OCI-LY3 (cell line): Measurements from ENCODE around the gene DBNDD2.
A peak's percentile ranks its signal among the peaks of the same experiment; 100 is the strongest.

Source experiments
- H2AFZ ChIP-seq: fragments of 200-600, 300-600 bp; shearing (Covaris generic); 2 replicates; pipeline ENCODE4 v1.6.0; 2014; ENCODE audit warnings: antibody characterized with exemption, low read depth, low read length
- H3K27ac ChIP-seq: fragments of 200-600, 300-600 bp; sonication (generic); 2 replicates; pipeline ENCODE4 v1.5.1; 2014; ENCODE audit warnings: mild to moderate bottlenecking, low read length, moderate library complexity, mixed read lengths
- H3K27me3 ChIP-seq: fragments of 200-600, 300-600 bp; sonication (generic); 2 replicates; pipeline ENCODE4 v1.6.1; 2014; ENCODE audit warnings: low read depth, low read length, mixed read lengths
- H3K36me3 ChIP-seq: fragments of 200-600, 300-600 bp; sonication (generic); replicated peaks from 2 replicates; pipeline ENCODE3; 2014; ENCODE audit warnings: low read depth, low read length, mixed read lengths
- H3K4me1 ChIP-seq: fragments of 300-600, 200-600 bp; sonication (generic); 2 replicates; pipeline ENCODE4 v1.6.1; 2014; ENCODE audit warnings: low read length, mixed read lengths
- H3K4me2 ChIP-seq: fragments of 200-600, 300-600 bp; sonication (generic); 2 replicates; pipeline ENCODE4 v1.6.1; 2014; ENCODE audit warnings: low read length, mixed read lengths
- H3K4me3 ChIP-seq: fragments of 300-600, 200-600 bp; sonication (generic); 2 replicates; pipeline ENCODE4 v1.5.1; 2014; ENCODE audit warnings: antibody characterized with exemption, mild to moderate bottlenecking, low read length, moderate library complexity
- H3K79me2 ChIP-seq: fragments of 300-600, 200-600 bp; shearing (Covaris generic); 2 replicates; pipeline ENCODE4 v1.6.1; 2014; ENCODE audit warnings: mild to moderate bottlenecking, low read length, mixed read lengths
- H3K9ac ChIP-seq: fragments of 300-600, 200-600 bp; shearing (Covaris generic); 2 replicates; pipeline ENCODE4 v1.6.0; 2014; ENCODE audit warnings: mild to moderate bottlenecking, low read length, moderate library complexity
- H3K9me3 ChIP-seq: fragments of 200-600, 300-600 bp; shearing (Covaris generic); 2 replicates; pipeline ENCODE4 v1.6.1; 2014; ENCODE audit warnings: low read length, mixed read lengths; ENCODE audit not compliant: insufficient read depth
- H4K20me1 ChIP-seq: fragments of 200-600, 300-600 bp; sonication (generic); 2 replicates; pipeline ENCODE4 v1.6.1; 2016; ENCODE audit warnings: low read length, mixed read lengths; ENCODE audit not compliant: insufficient read depth
- EZH2phosphoT487 ChIP-seq: fragments of 200-600 bp; shearing (Covaris generic); IDR thresholded peaks from 2 replicates; pipeline ENCODE4 v1.6.1; 2018; ENCODE audit warnings: antibody characterized with exemption, mixed run types, low read depth
- TF ChIP-seq, protein P1 (sequence below): fragments of 200-600, 300-600 bp; sonication (generic); IDR thresholded peaks from 2 replicates; pipeline ENCODE4 v1.5.1; 2014; ENCODE audit warnings: antibody characterized with exemption, low read length, low read depth

The DBNDD2 gene, protein sequence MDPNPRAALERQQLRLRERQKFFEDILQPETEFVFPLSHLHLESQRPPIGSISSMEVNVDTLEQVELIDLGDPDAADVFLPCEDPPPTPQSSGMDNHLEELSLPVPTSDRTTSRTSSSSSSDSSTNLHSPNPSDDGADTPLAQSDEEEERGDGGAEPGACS

DNA sequence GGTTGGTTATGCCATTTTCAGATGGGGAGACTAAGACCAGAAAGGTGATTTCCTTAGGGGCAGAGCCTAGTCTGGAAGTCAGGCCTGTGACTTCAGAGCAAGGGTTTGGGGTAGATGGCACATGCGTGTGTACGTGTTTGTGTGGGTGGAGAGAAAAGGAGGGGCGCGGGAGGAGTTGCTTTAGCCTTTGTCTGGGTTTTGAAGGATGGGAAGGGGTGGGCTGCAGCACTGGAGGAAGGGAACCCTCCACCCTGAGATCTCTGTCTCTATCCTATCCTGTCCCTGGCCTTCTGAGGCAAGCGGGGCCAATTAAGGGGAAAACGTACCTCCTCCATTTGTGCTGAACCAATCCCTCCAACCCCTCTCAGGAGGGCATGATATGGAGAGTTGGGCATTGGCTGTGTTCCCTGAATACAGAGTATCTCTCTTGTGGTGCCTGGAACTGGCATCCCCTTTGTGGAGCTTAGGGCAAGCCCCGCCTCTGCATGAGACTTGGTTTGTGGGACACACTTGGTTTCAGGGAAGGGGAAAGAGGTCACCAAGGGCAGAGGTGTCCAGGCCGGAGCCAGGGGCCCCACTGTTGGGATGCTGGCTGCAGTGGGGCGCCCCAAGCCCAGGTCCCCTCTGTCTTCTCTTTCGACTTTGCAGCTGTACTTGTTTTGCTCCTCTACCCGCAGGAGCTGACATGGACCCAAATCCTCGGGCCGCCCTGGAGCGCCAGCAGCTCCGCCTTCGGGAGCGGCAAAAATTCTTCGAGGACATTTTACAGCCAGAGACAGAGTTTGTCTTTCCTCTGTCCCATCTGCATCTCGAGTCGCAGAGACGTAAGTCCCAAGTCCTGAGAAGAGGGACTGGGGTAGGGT, at the start of gene DBNDD2:
TSS of gene DBNDD2 (plus strand) at position 507 of the 863 bp plus-strand sequence. CDS start at position 686, 179 bp downstream.
- no peaks in the 10 kb centered on the region for H3K79me2 ChIP-seq
- no peak within 1 kb of the TSS for H2AFZ ChIP-seq
- H3K4me1 ChIP-seq: peaks cover 5% of the 10 kb centered on the region; the same call in 1 of the 2 replicates
- no peaks in the 10 kb centered on the region for H3K36me3 ChIP-seq
- no peaks in the 10 kb centered on the region for H4K20me1 ChIP-seq
- H3K4me3 ChIP-seq: no peak within 1 kb of the TSS
- no peaks in the 10 kb centered on the region for H3K9me3 ChIP-seq
- peaks cover 27% of the 10 kb centered on the region; the same call in 1 of the 2 replicates for H3K27me3 ChIP-seq
- no peak within 1 kb of the TSS for H3K9ac ChIP-seq
- H3K4me2 ChIP-seq: no peak within 1 kb of the TSS
- no peak within 1 kb of the TSS for H3K27ac ChIP-seq
- no peak for TF ChIP-seq EZH2phosphoT487
- TF ChIP-seq, protein P1, sequence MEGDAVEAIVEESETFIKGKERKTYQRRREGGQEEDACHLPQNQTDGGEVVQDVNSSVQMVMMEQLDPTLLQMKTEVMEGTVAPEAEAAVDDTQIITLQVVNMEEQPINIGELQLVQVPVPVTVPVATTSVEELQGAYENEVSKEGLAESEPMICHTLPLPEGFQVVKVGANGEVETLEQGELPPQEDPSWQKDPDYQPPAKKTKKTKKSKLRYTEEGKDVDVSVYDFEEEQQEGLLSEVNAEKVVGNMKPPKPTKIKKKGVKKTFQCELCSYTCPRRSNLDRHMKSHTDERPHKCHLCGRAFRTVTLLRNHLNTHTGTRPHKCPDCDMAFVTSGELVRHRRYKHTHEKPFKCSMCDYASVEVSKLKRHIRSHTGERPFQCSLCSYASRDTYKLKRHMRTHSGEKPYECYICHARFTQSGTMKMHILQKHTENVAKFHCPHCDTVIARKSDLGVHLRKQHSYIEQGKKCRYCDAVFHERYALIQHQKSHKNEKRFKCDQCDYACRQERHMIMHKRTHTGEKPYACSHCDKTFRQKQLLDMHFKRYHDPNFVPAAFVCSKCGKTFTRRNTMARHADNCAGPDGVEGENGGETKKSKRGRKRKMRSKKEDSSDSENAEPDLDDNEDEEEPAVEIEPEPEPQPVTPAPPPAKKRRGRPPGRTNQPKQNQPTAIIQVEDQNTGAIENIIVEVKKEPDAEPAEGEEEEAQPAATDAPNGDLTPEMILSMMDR: no peak

DNA sequence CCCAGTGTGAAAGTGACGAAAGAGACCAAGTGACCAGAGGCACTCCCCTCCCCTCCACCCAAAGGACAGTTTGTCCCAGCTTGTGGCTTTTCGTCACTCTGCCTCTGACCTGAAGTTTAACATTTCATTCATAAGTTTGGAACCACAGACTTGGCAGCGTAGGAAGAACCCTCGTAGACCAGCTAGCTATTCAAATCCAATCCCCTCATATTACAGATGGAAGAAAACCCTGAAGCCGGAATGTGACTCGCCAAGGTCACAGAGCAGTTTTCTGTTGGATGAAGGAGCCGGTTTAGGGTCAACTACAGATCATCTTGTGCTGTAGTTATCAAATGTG, 49.1 kb upstream of the DBNDD2 start:
- Histone ChIP-seq H3K4me1 (peaks cover 46% of the 10 kb centered on the region), H3K27ac (no peak overlapping the region), H4K20me1 (no peaks in the 10 kb centered on the region), H3K9me3 (no peaks in the 10 kb centered on the region), H3K4me2 (no peak overlapping the region), H3K9ac (no peak overlapping the region), H3K79me2 (peaks cover 7% of the 10 kb centered on the region), H3K4me3 (no peak overlapping the region), H3K27me3 (0 out of 2 replicates have a peak, but pooled peaks cover 2% of the 10 kb centered on the region), H3K36me3 (no peaks in the 10 kb centered on the region), H2AFZ (no peak overlapping the region)
- TF ChIP-seq, protein P1: no peak
- no peak for TF ChIP-seq EZH2phosphoT487

DNA sequence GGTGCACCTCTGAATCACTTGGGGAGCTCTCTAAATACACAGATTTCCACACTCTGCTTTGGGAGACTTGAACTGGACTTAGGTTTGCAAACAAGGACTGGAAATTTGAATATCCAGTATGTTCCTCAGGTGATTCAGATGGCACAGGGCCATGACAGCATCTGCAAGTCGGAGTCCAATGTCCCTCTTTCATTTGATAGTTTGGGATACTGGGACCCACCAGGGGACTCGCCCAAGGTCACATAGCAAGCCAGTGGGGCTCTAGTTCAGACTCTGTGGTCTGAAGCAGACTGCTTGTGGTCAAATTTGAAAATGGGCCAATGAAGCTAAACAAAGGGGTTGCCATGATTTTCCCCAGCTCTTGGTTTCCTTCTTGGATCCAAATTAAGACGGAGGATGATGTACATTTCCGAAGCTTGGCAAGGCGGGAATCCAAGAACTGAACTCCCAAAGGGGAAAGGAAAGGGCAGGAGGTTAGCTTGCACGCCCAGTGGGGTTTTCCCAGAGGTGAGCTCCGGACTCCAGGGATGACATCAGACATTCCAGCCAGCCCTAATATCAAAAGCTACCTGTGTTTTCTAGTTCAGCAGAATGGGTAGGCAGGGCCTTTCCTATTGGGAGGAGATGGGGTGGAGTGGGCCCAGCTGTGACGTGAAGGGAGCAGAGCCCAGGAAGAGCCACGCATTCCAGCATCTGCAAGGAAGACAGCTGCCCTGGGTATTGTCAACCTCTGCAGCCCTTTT, 48.5 kb upstream of the DBNDD2 start:
- Histone ChIP-seq H3K4me1 (peaks cover 50% of the 10 kb centered on the region), H3K4me3 (no peak overlapping the region), H3K36me3 (peaks cover under 1% of the 10 kb centered on the region), H3K27me3 (0 out of 2 replicates have a peak, but pooled peaks cover 2% of the 10 kb centered on the region), H4K20me1 (no peaks in the 10 kb centered on the region), H2AFZ (no peak overlapping the region), H3K79me2 (peaks cover 10% of the 10 kb centered on the region), H3K9me3 (no peaks in the 10 kb centered on the region), H3K4me2 (peak overlapping the region; percentile 29), H3K27ac (no peak overlapping the region), H3K9ac (no peak overlapping the region)
- TF ChIP-seq, protein P1: no peak
- TF ChIP-seq EZH2phosphoT487: no peak

DNA sequence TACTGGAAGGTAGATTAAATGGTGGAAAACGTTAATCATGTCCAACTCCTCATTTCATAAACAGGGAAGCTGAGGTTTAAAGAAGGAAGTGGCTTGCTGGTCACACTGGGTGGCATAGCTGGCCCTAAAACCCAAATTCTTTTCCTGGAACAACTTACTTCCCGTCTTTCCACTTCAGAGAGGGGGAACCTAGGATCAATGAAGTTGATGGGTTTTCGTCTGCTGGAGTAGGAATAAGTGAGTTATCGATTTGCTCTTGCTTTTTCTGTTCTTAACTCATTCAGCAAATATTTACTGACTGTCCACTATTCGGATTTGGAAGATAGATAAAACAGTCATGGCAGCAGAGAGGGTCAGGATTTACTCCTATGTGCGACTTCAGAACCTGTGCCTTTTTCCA, 46.3 kb upstream of the DBNDD2 start:
- Histone ChIP-seq H3K27me3 (peaks cover 16% of the 10 kb centered on the region), H2AFZ (no peak overlapping the region), H3K4me3 (no peak overlapping the region), H4K20me1 (peaks cover 20% of the 10 kb centered on the region; the same call in 1 of the 2 replicates), H3K9me3 (no peaks in the 10 kb centered on the region), H3K27ac (no peak overlapping the region), H3K4me2 (no peak overlapping the region), H3K4me1 (peaks cover 61% of the 10 kb centered on the region), H3K36me3 (peaks cover 22% of the 10 kb centered on the region), H3K9ac (no peak overlapping the region), H3K79me2 (peaks cover 29% of the 10 kb centered on the region)
- TF ChIP-seq, protein P1: no peak
- no peak for TF ChIP-seq EZH2phosphoT487
